Keratinocyte (primary cell): ENCODE data around the gene SLC23A1. TPM values are rescaled to one million over a fixed set of nuclear protein-coding genes. Genes with fewer than 3 reads are reported as not detected.

Experiments
- DNase-seq: peaks from one replicate; pipeline ENCODE4 v3.0.0-alpha.2; 2011; ENCODE audit warnings: low read depth, missing footprints, low spot score
- FAIRE-seq: peaks from 2 replicates; lab custom pipeline; 2011; peaks lifted over from hg19 to GRCh38; lab: Jason Lieb, UNC
- H2AFZ ChIP-seq: 2 replicates; pipeline ENCODE4 v1.6.0; 2012; ENCODE audit warnings: low read length, control low read depth, inconsistent platforms; ENCODE audit not compliant: control insufficient read depth
- H3K27ac ChIP-seq: 2 replicates; pipeline ENCODE4 v1.5.1; 2011; ENCODE audit warnings: low read length; ENCODE audit not compliant: control insufficient read depth, insufficient read depth
- H3K27me3 ChIP-seq: 3 replicates; pipeline ENCODE4 v1.6.0; 2011; ENCODE audit warnings: low read length; ENCODE audit not compliant: control insufficient read depth, insufficient read depth; ENCODE audit errors: extremely low read depth
- H3K36me3 ChIP-seq, 2 experiments: 2 replicates in 1 of 2; 3 replicates in 1 of 2; pipeline ENCODE4 v1.5.1; 2011; ENCODE audit warnings: low read length in 2 of 2, mild to moderate bottlenecking in 1 of 2; ENCODE audit not compliant: control insufficient read depth in 2 of 2, insufficient read depth in 2 of 2; ENCODE audit errors: extremely low read depth in 1 of 2
- H3K4me1 ChIP-seq: 3 replicates; pipeline ENCODE4 v1.5.1; 2011; ENCODE audit warnings: low read length; ENCODE audit not compliant: control insufficient read depth, insufficient read depth; ENCODE audit errors: extremely low read depth
- H3K4me2 ChIP-seq: 3 replicates; pipeline ENCODE4 v1.6.0; 2011; ENCODE audit warnings: low read depth, low read length; ENCODE audit not compliant: control insufficient read depth, insufficient read depth; ENCODE audit errors: extremely low read depth
- H3K4me3 ChIP-seq, 3 experiments: fragments of 200-600 bp in 1 of 3; sonication (generic) in 1 of 3; 2 replicates in 2 of 3; 3 replicates in 1 of 3; pipeline ENCODE4 v1.5.1; 2011 to 2016; ENCODE audit warnings: low read length in 3 of 3, mild to moderate bottlenecking in 3 of 3, control low read depth in 2 of 3, inconsistent platforms in 1 of 3, low read depth in 1 of 3, mixed read lengths in 1 of 3, mixed run types in 1 of 3, moderate library complexity in 1 of 3; ENCODE audit not compliant: control insufficient read depth in 2 of 3, insufficient read depth in 2 of 3; ENCODE audit errors: extremely low read depth in 1 of 3
- H3K79me2 ChIP-seq: 2 replicates; pipeline ENCODE4 v1.6.0; 2012; ENCODE audit warnings: low read length; ENCODE audit not compliant: control insufficient read depth, insufficient read depth
- H3K9ac ChIP-seq: 3 replicates; pipeline ENCODE4 v1.6.0; 2011; ENCODE audit warnings: low read length; ENCODE audit not compliant: control insufficient read depth, insufficient read depth; ENCODE audit errors: extremely low read depth
- H3K9me1 ChIP-seq: 3 replicates; pipeline ENCODE4 v1.6.0; 2011; ENCODE audit warnings: low read length; ENCODE audit not compliant: control insufficient read depth, insufficient read depth; ENCODE audit errors: extremely low read depth
- H3K9me3 ChIP-seq: 2 replicates; pipeline ENCODE4 v1.5.1; 2012; ENCODE audit warnings: low read depth, low read length; ENCODE audit not compliant: control insufficient read depth
- H4K20me1 ChIP-seq: 3 replicates; pipeline ENCODE4 v1.6.0; 2011; ENCODE audit warnings: low read length; ENCODE audit not compliant: control insufficient read depth, insufficient read depth; ENCODE audit errors: extremely low read depth
- EZH2 ChIP-seq: IDR thresholded peaks from one replicate; pipeline ENCODE4 v1.6.1; 2012; ENCODE audit warnings: inconsistent platforms, mild to moderate bottlenecking, low read length, moderate library complexity
- dilution Hi-C: fragments of 300-500 bp; cut with MboI; formaldehyde crosslinking; loops from one replicate; pipeline ENCODE4 v1.7.0; 2020; ENCODE audit warnings: low sequenced_read_pairs; ENCODE audit not compliant: extremely low pct_ligation_motif_present
- polyA plus RNA-seq, 5 experiments: library from polyadenylated mRNA; depleted of rRNA in 3 of 5; stranded (reverse) in 3 of 5; stranded (forward) in 1 of 5; unstranded in 1 of 5; fragments of >200 nt; gene quantifications; 1 replicate in 1 of 5; 2 replicates in 3 of 5; 3 replicates in 1 of 5; pipeline versions ENCODE4 v1.2.1 to v1.2.3, GENCODE V29; 2011 to 2012; ENCODE audit warnings: missing spikeins in 2 of 5, low read depth in 1 of 5, low replicate concordance in 1 of 5
- TF ChIP-seq, protein P1 (sequence below), 3 experiments: IDR thresholded peaks in 1 of 3; conservative IDR thresholded peaks in 1 of 3; optimal IDR thresholded peaks in 1 of 3; 2 replicates in 2 of 3; 3 replicates in 1 of 3; pipeline versions ENCODE3 to v1.5.1; 2011; ENCODE audit warnings: low read length in 3 of 3, mild to moderate bottlenecking in 3 of 3, moderate library complexity in 2 of 3, control low read depth in 1 of 3, inconsistent platforms in 1 of 3; ENCODE audit not compliant: insufficient read depth in 2 of 3; ENCODE audit errors: extremely low read depth in 1 of 3

Gene SLC23A1
- polyA plus RNA-seq, 1 donor (not counting 4 experiments of a cell fraction or from before 2014, with no cell fraction given) = not detected

DNA sequence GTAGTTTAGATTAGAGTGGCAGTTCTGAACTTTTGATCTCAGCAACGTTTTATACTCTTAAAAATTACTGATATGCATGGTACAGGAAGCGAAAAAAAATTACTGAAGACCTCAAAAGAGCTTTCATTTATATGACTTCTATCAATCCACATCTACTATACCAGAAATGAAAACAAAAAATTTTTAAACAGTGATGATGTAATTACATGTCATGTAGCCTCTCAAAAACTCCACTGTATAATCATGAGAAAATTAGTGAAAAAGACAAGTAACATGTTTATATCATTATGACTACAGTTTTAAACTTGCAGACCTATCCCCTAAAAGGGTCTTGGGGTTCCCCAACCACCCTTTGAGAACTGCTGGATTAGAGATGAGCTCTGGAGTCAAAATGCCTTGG is 46.9 kb upstream of the SLC23A1 start:
- dilution Hi-C loops = no loop called here

DNA sequence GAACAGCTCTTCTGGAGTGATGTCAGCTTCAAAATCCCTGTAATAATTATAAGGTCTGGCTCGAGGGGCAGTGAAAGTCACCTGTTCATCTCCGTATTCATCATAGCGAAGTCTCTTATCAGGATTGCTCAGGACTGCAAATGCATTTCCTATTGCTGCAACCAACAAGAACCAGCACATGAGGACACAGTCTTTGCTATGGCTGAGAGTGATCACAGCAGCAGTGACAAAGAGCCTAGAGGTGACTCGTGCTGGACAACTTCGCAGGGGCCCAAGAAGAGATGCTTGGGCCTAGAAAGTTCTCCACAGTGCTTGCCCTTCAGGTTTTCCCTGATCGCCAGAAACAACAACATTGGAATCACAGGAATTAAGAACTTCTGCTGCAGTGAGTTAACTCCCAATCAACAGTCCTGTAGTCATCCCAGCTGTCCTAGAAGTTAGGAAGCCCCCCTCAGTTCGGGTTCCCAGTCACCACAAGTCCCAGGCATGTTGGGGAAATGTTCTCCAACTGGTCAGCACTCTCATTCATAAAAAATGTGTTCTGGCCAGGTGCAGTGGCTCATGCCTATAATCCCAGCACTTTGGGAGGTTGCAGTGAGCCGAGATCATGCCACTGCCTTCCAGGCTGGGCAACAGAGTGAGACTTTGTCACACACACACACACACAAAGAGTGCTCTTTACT is 43.2 kb upstream of the SLC23A1 start:
- H3K9ac ChIP-seq = no peak overlapping the region
- no peak overlapping the region for H3K4me2 ChIP-seq
- no peaks in the 10 kb centered on the region for H4K20me1 ChIP-seq
- no peak overlapping the region for H3K27ac ChIP-seq
- TF ChIP-seq EZH2 = no peak
- TF ChIP-seq, protein P1, sequence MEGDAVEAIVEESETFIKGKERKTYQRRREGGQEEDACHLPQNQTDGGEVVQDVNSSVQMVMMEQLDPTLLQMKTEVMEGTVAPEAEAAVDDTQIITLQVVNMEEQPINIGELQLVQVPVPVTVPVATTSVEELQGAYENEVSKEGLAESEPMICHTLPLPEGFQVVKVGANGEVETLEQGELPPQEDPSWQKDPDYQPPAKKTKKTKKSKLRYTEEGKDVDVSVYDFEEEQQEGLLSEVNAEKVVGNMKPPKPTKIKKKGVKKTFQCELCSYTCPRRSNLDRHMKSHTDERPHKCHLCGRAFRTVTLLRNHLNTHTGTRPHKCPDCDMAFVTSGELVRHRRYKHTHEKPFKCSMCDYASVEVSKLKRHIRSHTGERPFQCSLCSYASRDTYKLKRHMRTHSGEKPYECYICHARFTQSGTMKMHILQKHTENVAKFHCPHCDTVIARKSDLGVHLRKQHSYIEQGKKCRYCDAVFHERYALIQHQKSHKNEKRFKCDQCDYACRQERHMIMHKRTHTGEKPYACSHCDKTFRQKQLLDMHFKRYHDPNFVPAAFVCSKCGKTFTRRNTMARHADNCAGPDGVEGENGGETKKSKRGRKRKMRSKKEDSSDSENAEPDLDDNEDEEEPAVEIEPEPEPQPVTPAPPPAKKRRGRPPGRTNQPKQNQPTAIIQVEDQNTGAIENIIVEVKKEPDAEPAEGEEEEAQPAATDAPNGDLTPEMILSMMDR (optimal IDR thresholded peaks at IDR 0.05 in 1 of 3, IDR thresholded peaks at IDR 0.05 in 1 of 3, conservative IDR thresholded peaks at IDR 0.05 in 1 of 3; ENCODE audit: extremely low read depth in 1 of 3, insufficient read depth in 2 of 3, low read length in 3 of 3) = no peak
- no peaks in the 10 kb centered on the region for H3K79me2 ChIP-seq
- no peaks in the 10 kb centered on the region for H3K36me3 ChIP-seq
- H3K4me3 ChIP-seq = no peak overlapping the region
- no peak overlapping the region for H2AFZ ChIP-seq
- FAIRE-seq = no peak
- no peaks in the 10 kb centered on the region for H3K27me3 ChIP-seq
- H3K4me1 ChIP-seq = peaks cover 8% of the 10 kb centered on the region
- DNase-seq = no peak
- no peaks in the 10 kb centered on the region for H3K9me1 ChIP-seq
- dilution Hi-C loops = no loop called here
- H3K9me3 ChIP-seq = no peaks in the 10 kb centered on the region

More for the DNA sequence above, 46.9 kb upstream of the SLC23A1 start:
- DNase-seq = no peak
- Histone ChIP-seq H3K9ac (no peak overlapping the region), H3K4me1 (peaks cover 8% of the 10 kb centered on the region), H3K4me2 (no peak overlapping the region), H3K27me3 (no peaks in the 10 kb centered on the region), H3K79me2 (no peaks in the 10 kb centered on the region), H3K27ac (no peak overlapping the region), H4K20me1 (no peaks in the 10 kb centered on the region), H3K4me3 (no peak overlapping the region), H3K36me3 (no peaks in the 10 kb centered on the region), H3K9me3 (no peaks in the 10 kb centered on the region), H3K9me1 (no peaks in the 10 kb centered on the region), H2AFZ (no peak overlapping the region)
- no peak for FAIRE-seq
- TF ChIP-seq, protein P1 (optimal IDR thresholded peaks at IDR 0.05 in 1 of 3, IDR thresholded peaks at IDR 0.05 in 1 of 3, conservative IDR thresholded peaks at IDR 0.05 in 1 of 3; ENCODE audit: extremely low read depth in 1 of 3, insufficient read depth in 2 of 3, low read length in 3 of 3) = no peak
- no peak for TF ChIP-seq EZH2
